Gastroesophageal sphincter (tissue), 4 donors: ENCODE results near the gene CTNND2. TPM values are rescaled to one million over a fixed set of nuclear protein-coding genes. Genes with fewer than 3 reads are reported as not detected.

Source experiments
- ATAC-seq: fragments of 150-250 bp; one replicate; pipeline ENCODE4 v1.9.1; 2016; ENCODE audit warnings: mild to moderate bottlenecking, moderate library complexity
- H3K27ac ChIP-seq, 4 donors: fragments of 200-600 bp; sonication (generic) in 3 of 4; 1 replicate in 3 of 4; 2 replicates in 1 of 4; pipeline ENCODE4 v1.5.1; 2016 to 2019
- H3K27me3 ChIP-seq: fragments of 200-600 bp; sonication (generic); one replicate; pipeline ENCODE4 v1.5.1; 2019
- H3K36me3 ChIP-seq, 2 donors: fragments of 200-600 bp; sonication (generic); one replicate each; pipeline ENCODE4 v1.5.1; 2019; ENCODE audit warnings: control low read depth in 1 of 2
- H3K4me1 ChIP-seq, 3 donors: fragments of 200-600 bp; sonication (generic); 1 replicate in 2 of 3; 2 replicates in 1 of 3; pipeline ENCODE4 v1.5.1; 2016 to 2019; ENCODE audit warnings: control low read depth in 2 of 3
- H3K4me3 ChIP-seq, 2 donors: fragments of 200-600 bp; sonication (generic); one replicate each; pipeline ENCODE4 v1.5.1; 2019; ENCODE audit warnings: mild to moderate bottlenecking in 1 of 2, moderate library complexity in 1 of 2
- H3K9me3 ChIP-seq, 3 donors: fragments of 200-600 bp; sonication (generic); one replicate each; pipeline ENCODE4 v1.5.1; 2017 to 2019; ENCODE audit warnings: control low read depth in 2 of 3
- EP300 ChIP-seq: sonication (generic); formaldehyde crosslinking; IDR thresholded peaks from one replicate; pipeline ENCODE4 v1.6.1; 2017; ENCODE audit warnings: antibody characterized with exemption, mild to moderate bottlenecking
- POLR2A ChIP-seq, 2 donors: fragments of 450-650 bp; IDR thresholded peaks; one replicate each; pipeline ENCODE4 v1.6.1; 2017; ENCODE audit warnings: antibody characterized with exemption in 2 of 2, mild to moderate bottlenecking in 2 of 2, moderate library complexity in 1 of 2
- POLR2AphosphoS5 ChIP-seq: sonication (generic); formaldehyde crosslinking; IDR thresholded peaks from one replicate; pipeline ENCODE4 v1.6.1; 2017; ENCODE audit warnings: antibody characterized with exemption
- WGBS, 2 donors: methylation state at CpG; one replicate each; pipeline ENCODE4 v1.1.5; 2018; ENCODE audit warnings: low coverage in 1 of 2; 5-methylcytosine and 5-hydroxymethylcytosine counted together
- total RNA-seq, 4 donors: library from RNA; depleted of rRNA; stranded (reverse); fragments of >200 nt; gene quantifications; one replicate each; pipeline ENCODE4 v1.1.0, GENCODE V29; 2016
- TF ChIP-seq, protein P1 (sequence below), 4 experiments: fragments of 200-600 bp in 2 of 4; fragments of 450-650 bp in 2 of 4; sonication (generic) in 1 of 4; IDR thresholded peaks; one replicate each; pipeline ENCODE4 v1.5.1; 2017 to 2019; ENCODE audit warnings: antibody characterized with exemption in 4 of 4, mild to moderate bottlenecking in 2 of 4, moderate library complexity in 2 of 4

CTNND2 gene
- total RNA-seq, 4 donors from 2014 or later, result 0.40 to 3.1 (median 1.9) TPM

DNA sequence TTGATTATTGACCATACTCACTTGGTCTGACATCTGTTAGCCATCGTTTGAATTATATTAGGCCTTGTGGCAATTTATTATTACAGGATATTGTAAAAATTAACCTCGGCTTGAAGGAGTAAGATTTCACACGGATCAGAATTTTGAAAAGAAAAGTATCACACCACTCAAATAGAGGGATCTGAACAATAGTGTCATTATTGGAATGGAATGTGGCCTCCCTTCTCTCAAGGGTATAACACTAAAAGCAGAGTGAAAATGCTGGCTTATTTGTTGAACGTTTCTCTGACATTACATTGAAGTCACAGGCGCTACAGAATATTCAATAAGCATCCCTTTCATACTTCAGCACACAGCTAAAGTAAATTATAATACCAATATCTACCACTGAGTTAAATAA, 509.3 kb downstream of the CTNND2 start:
- ATAC-seq, result no peak
- Histone ChIP-seq H3K4me1 (no peaks in the 10 kb centered on the region), H3K27me3 (peaks cover 5% of the 10 kb centered on the region), H3K27ac (no peak overlapping the region), H3K4me3 (no peak overlapping the region), H3K9me3 (no peaks in the 10 kb centered on the region), H3K36me3 (no peaks in the 10 kb centered on the region)
- no peak for TF ChIP-seq POLR2AphosphoS5
- no peak for TF ChIP-seq POLR2A (IDR thresholded peaks at IDR 0.05)
- TF ChIP-seq, protein P1, sequence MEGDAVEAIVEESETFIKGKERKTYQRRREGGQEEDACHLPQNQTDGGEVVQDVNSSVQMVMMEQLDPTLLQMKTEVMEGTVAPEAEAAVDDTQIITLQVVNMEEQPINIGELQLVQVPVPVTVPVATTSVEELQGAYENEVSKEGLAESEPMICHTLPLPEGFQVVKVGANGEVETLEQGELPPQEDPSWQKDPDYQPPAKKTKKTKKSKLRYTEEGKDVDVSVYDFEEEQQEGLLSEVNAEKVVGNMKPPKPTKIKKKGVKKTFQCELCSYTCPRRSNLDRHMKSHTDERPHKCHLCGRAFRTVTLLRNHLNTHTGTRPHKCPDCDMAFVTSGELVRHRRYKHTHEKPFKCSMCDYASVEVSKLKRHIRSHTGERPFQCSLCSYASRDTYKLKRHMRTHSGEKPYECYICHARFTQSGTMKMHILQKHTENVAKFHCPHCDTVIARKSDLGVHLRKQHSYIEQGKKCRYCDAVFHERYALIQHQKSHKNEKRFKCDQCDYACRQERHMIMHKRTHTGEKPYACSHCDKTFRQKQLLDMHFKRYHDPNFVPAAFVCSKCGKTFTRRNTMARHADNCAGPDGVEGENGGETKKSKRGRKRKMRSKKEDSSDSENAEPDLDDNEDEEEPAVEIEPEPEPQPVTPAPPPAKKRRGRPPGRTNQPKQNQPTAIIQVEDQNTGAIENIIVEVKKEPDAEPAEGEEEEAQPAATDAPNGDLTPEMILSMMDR (IDR thresholded peaks at IDR 0.05), result no peak
- TF ChIP-seq EP300, result no peak
- 71 to 80% methylated on average over 5 of the region's 5 CpGs for WGBS, 2 donors

DNA sequence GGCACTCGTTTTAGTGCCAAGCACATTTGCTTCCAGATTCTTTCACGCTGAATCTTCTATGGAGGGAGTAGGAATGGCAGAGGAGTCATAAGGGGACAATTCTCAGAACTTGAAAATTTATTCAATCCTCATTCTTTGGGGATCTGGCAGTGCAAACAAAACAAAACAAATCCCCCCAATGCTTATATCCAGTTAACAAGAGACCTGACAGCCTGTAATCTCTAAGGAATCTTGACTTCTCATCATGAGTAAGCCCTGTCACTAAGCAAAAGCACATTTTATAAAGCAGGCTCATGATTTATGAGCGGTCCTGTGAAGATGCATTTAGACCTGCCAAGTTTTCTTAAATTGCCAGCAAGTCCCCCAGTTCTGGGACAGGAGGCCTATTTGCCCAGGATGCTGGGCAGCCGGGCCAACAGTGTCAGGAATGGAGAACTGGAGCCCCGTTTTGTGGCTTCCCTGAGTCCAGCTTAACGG, 513.9 kb downstream of the CTNND2 start:
- TF ChIP-seq, protein P1 (IDR thresholded peaks at IDR 0.05), result no peak
- TF ChIP-seq POLR2A (IDR thresholded peaks at IDR 0.05) (no peak), EP300 (no peak), POLR2AphosphoS5 (no peak)
- H3K27ac ChIP-seq, result no peak overlapping the region
- ATAC-seq, result no peak
- H3K36me3 ChIP-seq, result no peaks in the 10 kb centered on the region
- H3K4me3 ChIP-seq, result no peak overlapping the region
- 78 to 80% methylated on average over 1 to 5 of the region's 6 CpGs for WGBS, 2 donors
- H3K27me3 ChIP-seq, result peaks cover 26% of the 10 kb centered on the region
- H3K9me3 ChIP-seq, result no peaks in the 10 kb centered on the region
- H3K4me1 ChIP-seq, result peaks cover 0 to 10% (median 0%) of the 10 kb centered on the region in 3 donors

DNA sequence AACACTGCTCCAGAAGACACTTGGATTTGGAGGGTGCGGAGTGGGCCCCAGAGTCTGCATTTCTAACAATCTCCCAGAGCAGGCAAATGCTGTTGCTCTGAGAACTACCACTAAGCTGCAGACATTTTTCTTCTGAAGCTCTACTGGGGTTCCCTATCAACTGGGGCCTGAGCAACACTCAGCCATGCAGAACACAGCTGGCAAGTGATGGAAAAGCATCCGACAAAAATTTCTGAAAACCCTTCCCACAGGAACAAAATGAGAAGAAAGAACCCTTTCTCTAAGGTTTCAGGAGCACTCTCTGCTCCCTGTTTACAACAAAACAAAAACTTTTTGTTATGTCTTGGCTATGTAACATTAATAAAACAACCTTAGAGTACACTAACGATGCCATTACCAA, 516.9 kb downstream of the CTNND2 start:
- Histone ChIP-seq H3K4me3 (no peak overlapping the region), H3K36me3 (no peaks in the 10 kb centered on the region), H3K27me3 (peaks cover 56% of the 10 kb centered on the region), H3K27ac (no peak overlapping the region), H3K9me3 (no peaks in the 10 kb centered on the region), H3K4me1 (peaks cover 0 to 18% (median 3%) of the 10 kb centered on the region in 3 donors)
- no peak for TF ChIP-seq EP300
- TF ChIP-seq, protein P1 (IDR thresholded peaks at IDR 0.05), result no peak
- no peak for TF ChIP-seq POLR2AphosphoS5
- no peak for TF ChIP-seq POLR2A (IDR thresholded peaks at IDR 0.05)
- 65 to 76% methylated on average over 2 of the region's 3 CpGs for WGBS, 2 donors
- ATAC-seq, result no peak

DNA sequence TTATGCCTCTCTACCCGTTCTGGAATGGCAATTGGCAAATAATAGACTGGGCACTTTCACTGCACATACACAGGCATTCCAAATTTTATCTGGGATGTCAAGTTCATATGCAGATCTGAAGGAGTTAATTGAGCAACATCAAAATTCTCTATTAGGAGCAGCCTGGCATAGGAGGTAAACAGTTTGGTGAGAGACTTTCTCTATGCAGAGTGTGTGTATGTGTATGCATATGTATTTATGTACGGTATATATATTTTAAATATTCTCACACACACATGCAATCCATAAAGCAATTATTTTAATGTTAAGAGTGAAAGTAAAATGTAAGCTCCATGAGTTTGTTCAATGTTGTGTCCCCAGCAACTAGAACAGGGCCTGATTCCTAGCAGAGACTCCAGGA, 517.8 kb downstream of the CTNND2 start:
- WGBS, 2 donors, result 50 to 51% methylated on average over 2 of the region's 2 CpGs
- Histone ChIP-seq H3K4me3 (no peak overlapping the region), H3K4me1 (peaks cover 0 to 18% (median 3%) of the 10 kb centered on the region in 3 donors), H3K36me3 (no peaks in the 10 kb centered on the region), H3K9me3 (no peaks in the 10 kb centered on the region), H3K27ac (no peak overlapping the region), H3K27me3 (peaks cover 62% of the 10 kb centered on the region)
- ATAC-seq, result no peak
- TF ChIP-seq EP300 (no peak), POLR2AphosphoS5 (no peak), POLR2A (IDR thresholded peaks at IDR 0.05) (no peak)
- TF ChIP-seq, protein P1 (IDR thresholded peaks at IDR 0.05), result no peak

DNA sequence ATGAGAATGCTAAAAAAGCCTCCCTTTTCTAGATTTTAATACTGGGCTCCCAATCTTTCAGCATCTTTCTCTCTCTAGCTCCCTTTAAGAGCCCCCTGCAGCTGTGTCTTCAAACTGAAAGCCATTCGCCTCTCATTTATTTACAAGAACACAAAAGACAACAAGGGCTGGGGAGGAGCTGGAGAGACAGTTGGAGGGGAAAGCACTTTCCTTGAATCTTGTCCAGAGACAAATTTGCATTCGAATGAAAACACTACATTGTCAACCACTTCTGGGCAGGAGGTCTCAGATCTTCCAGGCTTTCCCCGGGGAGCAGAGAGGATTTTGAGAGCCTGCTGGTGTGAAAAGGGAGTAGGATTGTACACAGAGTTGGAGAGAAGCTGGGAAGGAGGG, 518.3 kb downstream of the CTNND2 start:
- no peak overlapping the region for H3K4me3 ChIP-seq
- peaks cover 62% of the 10 kb centered on the region for H3K27me3 ChIP-seq
- no peaks in the 10 kb centered on the region for H3K9me3 ChIP-seq
- no peaks in the 10 kb centered on the region for H3K36me3 ChIP-seq
- no peak overlapping the region for H3K27ac ChIP-seq
- peaks cover 0 to 18% (median 3%) of the 10 kb centered on the region in 3 donors for H3K4me1 ChIP-seq
- no peak for ATAC-seq
- WGBS, 2 donors, result 4 to 21% methylated on average over 2 to 3 of the region's 3 CpGs
- TF ChIP-seq POLR2A (IDR thresholded peaks at IDR 0.05) (no peak), EP300 (no peak)
